Cardiac septum (tissue), 1 donor: ENCODE results near the gene CACNA2D2. TPM values are rescaled to one million over a fixed set of nuclear protein-coding genes. Genes with fewer than 3 reads are reported as not detected.

Experiments used
- DNase-seq: peaks from one replicate; pipeline ENCODE4 v3.0.0-alpha.2; 2020; ENCODE audit warnings: low spot score
- intact Hi-C: fragments of 100-400 bp; cut with DNase I; formaldehyde crosslinking; loops from one replicate; pipeline ENCODE4 v1.14.0; 2022
- total RNA-seq: library from RNA; stranded (reverse); fragmentation: NEBNext Ultra II Directional; extraction: Animal tissue kit (Norgen Biotek cat#: 25700); gene quantifications from one replicate; pipeline ENCODE4 v1.2.1, GENCODE V29; 2021
- donor health status: DM: no; HTN: no; CAD: no.

The CACNA2D2 gene
- total RNA-seq, 1 donor from 2014 or later = 1.4 TPM

DNA sequence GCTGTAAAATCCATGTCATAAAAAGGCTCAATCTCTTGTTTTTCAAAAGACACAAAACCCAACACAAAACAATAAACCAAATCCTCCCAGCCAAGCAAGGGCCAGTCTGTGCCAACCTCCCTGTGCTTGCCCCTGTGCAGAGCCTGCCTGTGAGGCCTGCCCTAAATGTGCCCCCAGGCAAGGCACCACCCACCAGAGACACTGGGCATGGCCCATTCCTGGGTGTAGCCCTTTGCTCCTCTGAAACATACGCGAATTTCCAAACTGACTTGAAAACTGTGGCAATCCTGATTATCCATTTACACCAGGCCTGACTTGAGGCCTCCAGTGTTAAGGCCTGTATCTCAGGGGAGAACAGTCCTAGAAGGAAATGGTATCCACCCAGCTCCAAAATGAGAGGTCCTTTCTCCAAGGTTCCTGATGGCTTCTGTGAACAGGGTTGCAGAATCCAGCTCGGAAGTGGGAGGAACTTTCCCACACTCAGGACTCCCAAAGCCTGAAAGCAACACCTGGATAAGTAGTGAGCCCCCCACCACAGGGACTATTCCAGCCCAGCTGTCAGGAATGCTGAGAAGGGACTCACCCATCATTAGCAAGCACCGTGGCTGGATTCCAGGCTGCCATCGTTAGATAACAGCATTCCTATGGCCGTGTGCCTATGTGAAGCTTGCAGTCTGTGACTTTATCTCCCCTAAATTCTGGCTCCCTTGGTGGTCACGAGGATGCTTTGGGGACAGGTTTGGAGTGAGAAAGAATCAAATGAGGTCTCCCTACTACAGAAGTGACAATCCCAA, 61.8 kb downstream of the CACNA2D2 start:
- intact Hi-C loops = no loop called here
- no peak for DNase-seq

- intact Hi-C loops = loop anchor here (1.0 kb wide), 1 partner anchor 106 kb away; no protein-coding TSS in a partner anchor
- peak; percentile 82 for DNase-seq
Observed at GRCh38 chr3:50436114-50436674, 67.2 kb downstream of the CACNA2D2 start.

DNA sequence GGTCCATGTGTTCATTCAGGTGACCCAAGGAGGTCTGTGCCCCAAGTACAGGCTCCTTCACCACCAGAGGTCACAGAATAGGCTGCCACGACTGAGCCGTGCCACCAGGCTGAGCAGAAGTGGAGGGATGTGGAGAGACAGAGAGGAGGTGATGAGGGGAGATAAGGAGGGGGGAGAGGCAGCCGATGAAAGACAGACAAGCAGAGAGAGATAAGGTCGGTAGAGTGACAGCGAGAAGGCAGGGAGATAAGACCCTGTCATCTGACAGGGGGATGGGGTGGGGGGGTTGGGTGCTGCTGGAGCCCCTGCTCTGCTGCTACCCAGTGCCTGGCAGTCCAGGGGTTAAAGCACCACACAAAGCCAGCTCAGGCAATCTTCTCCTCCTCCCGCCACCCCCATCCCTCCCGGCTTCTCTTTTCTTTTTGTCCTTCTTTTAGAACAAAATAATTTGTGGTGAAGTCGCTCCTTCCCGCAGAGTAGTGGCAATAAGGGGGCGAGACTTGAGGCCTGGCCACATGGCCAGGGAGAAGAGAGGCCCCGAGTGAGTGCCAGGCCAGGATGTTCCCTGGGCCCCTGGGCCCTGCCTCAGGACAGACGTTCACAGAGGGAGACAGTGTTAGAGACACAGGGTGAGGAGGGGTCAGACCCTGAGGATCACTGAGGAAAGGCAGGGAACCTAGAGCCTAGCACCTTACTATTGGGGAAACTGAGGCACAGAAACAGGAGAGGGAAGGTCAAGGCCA, 67.9 kb downstream of the CACNA2D2 start:
- no peak for DNase-seq
- intact Hi-C loops = loop anchor here (1.0 kb wide), 1 partner anchor 107 kb away; no protein-coding TSS in a partner anchor

GRCh38 chr3:50433954-50434353, 69.5 kb downstream of the CACNA2D2 start:
- intact Hi-C loops = no loop called here
- DNase-seq = no peak

DNA sequence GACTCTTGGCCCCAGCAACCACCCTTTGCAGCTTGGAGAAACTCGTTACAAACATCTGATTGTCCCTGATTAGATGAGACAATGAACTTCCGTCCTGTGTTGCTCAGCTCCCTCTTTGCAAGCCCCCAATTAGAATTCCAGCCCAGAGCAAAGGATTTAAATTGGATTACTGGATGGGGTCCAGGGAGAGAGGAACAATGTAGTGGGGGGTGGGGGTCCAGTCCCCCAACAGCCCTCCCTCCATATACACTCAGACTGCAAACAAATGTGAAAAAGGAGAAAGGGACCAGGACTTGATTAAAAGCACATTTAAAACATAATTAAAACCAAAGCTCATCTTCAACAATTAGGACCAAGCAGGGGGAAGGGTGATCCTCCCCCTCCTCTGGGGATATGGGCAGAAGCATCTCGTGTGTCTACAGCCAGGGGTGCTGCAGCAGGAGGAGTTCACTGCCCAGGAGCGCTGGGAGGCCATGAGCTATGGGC, 72.4 kb downstream of the CACNA2D2 start:
- no peak for DNase-seq
- intact Hi-C loops = no loop called here

GRCh38 chr3:50430191-50430590, 73.2 kb downstream of the CACNA2D2 start:
- no peak for DNase-seq
- intact Hi-C loops = no loop called here

- no peak for DNase-seq
- intact Hi-C loops = no loop called here
Observed at GRCh38 chr3:50428007-50428633, 75.3 kb downstream of the CACNA2D2 start.

GRCh38 chr3:50427217-50427616, 76.2 kb downstream of the CACNA2D2 start:
- intact Hi-C loops = no loop called here

GRCh38 chr3:50425911-50426310, 77.5 kb downstream of the CACNA2D2 start:
- intact Hi-C loops = no loop called here
- DNase-seq = no peak

More at GRCh38 chr3:50427217-50427616, 76.2 kb downstream of the CACNA2D2 start:
- no peak for DNase-seq

DNA sequence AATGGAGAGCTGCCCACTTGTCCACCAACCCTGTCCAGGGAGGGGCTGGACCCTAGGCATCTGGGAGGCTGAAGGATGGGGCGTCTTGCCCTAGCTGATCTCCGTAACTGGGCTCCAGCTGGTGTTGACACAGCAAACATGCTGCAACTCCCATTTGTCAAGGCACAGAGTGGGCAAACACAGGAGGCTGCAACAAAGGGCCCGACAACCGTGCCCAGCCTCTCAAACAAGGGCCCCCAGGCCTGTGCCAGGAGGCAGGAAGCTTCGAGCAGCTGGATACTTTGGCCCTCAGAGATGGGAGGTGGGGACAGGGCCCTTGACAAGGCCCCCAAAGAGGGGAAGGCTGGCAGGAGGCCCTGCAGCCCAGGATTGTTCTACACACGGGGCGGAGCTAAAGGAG, 79.9 kb downstream of the CACNA2D2 start:
- no peak for DNase-seq
- intact Hi-C loops = no loop called here

DNA sequence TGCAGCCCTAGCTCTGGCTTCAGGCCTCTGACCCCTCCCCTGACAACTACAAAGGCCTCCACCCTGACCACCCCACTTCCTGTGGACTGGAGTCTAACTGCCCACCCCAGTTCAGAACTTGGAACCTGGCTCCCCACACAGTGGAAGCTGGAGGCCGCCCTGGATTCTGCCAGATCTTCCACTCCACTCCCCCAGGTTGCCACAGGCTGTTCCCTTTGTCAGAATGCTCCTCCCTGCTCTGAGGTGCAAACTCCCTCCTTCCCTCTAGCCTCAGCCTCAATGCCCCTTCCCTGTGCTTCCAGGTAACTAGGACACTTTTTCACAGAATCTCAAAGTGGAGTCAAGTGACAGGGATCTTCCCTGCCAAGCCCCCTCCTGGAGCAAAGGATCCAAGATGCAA, 81.3 kb downstream of the CACNA2D2 start:
- no peak for DNase-seq
- intact Hi-C loops = no loop called here

DNA sequence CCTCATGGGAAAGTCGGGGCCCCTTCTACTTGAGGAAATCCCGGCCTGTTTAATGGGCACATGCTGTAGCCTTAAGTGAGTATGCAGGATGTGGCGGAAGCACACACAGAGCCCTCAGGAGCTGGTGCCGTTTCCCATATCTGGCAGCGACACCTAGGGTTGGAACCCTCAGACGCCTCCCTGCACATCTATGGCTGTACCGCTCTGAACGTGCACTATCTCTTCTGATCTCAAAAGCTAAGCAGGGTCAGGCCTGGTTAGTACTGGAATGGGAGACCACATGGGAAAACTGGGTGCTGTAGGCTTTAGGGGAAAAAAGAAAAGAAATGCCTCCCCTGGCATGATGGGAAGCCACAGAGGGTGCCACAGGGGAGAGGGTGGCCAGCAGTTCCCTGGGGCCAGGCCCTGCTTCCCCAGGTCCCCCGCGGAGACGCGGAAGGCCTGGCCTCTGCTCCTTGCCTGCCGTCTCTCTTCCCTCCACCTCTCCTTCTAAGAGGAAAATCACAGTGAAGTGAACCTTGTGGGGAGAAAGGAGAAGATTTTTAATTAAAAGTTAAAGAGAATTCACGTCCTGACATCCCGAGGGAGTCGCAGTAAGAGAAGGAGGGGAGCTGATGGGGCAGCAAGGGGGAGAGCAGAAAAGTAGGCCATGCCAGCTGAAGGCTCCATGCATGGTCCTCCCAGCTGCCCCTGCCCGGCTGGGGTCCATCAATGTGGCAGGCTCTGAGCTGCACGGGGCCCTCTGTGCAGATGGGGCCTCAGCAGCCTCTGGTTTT, 83.7 kb downstream of the CACNA2D2 start:
- no peak for DNase-seq
- intact Hi-C loops = no loop called here

DNA sequence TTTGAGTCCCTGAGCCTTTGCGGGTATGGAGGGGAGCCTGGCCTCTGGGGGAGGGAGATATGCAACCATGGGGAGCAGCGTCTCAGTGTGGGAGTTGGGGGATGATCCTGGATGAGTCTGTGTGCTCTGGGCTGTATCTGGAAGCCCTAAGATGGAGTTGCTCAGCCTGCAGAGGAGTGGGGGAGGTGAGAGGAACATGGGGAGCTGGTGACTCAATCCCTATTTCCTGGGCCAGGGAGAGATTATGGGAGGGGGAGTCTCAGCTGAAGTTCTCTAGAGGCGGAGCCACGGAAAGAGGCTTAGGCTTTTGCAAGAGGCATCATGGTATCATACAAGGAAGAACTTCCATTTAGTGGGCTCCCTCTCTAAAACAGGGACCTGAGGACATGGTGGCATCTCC, 84.6 kb downstream of the CACNA2D2 start:
- intact Hi-C loops = no loop called here
- no peak for DNase-seq

DNA sequence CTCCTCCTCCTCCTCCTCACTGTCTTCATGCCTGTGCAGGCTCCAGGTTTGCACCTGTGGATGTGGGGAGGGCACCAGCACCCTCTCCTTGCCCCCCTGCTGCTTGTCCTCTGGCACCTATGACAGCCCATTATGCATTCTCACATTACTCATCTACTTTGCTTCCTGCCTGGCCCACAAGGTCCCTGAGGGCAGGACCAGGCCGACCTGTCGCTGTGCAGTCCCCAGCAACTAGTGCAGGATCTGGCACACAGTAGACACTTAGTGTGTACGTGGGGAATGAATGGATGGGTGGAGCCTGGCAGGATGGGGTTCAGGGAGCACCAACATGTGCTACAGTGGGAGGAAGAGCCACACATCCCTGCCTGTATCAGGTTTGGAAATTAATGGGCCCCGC, 85.8 kb downstream of the CACNA2D2 start:
- intact Hi-C loops = no loop called here
- DNase-seq = no peak

GRCh38 chr3:50416736-50417636, 86.4 kb downstream of the CACNA2D2 start:
- DNase-seq = no peak
- intact Hi-C loops = no loop called here

DNA sequence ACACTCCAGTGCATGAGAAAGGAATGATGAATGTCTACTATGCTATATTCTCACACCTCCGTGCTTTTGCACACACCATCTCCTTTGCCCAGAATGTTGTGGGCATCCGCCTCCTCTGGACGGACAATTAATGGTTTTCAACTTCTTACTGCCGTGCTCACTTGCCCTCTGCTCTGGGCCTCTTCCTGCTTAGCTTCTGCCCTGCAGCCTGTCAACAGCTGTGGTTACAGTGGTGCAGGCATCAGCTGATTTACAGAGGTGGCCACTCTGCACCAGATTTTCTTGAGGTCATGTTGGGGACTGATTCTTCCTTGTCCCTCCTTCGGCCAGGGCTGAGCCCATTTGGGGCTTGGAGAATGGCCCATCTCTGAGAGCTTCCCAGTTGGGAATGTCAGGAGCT, 87.6 kb downstream of the CACNA2D2 start:
- no peak for DNase-seq
- intact Hi-C loops = no loop called here

GRCh38 chr3:50415061-50415460, 88.4 kb downstream of the CACNA2D2 start:
- no peak for DNase-seq
- intact Hi-C loops = no loop called here

DNA sequence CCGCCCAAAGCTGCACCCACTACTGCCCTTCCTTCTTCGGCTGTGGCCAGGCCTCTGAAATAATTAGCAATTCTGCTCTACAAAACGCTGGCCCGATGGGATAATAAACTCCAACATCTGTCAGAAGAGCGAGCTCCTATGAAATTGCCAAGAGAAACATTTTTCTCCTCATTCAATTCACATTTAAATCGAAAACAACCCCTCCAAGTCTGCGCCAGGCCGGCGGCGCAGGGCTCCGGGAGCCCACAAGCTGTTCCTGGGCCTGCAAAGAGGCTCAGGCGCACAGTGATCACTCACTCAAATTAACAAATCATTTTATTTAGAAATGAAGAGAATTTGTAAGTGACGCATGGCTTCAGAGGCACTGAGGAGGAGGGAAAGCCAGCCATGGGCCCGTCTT, 88.8 kb downstream of the CACNA2D2 start:
- DNase-seq = no peak
- intact Hi-C loops = no loop called here
